ENCODE measurements around the gene P2RY6. TPM values are rescaled to one million over a fixed set of nuclear protein-coding genes. Genes with fewer than 3 reads are reported as not detected.

P2RY6 gene
- total and polyA plus RNA-seq, 4 donors: 0.50 to 1.4 (median 0.81) TPM

DNA sequence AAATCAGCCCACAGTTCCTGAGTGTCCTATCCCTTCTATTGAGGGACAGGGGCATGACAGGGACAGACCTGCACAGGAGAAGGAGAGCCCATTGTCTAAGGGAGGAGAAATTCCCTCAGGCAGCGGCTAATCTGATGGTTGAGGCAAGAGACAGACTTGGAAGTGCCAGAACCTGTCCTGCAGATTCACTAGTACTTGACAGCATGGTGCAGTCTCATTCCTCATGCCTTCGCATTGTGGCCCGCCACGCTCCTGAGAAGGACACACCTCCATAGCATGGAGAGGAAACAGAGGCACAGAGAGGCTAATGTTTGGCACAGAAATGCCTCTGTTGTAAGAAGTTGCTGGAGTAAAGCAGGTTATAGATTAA, 3.2 kb downstream of the P2RY6 start:
- no peaks in the 10 kb centered on the region for H3K9me3 ChIP-seq (ENCODE audit: control insufficient read depth, insufficient read depth, low read length)
- no peak overlapping the region for H3K4me3 ChIP-seq (ENCODE audit: low read depth, low read length)
- H3K27ac ChIP-seq (ENCODE audit: low read depth, low read length): no peak overlapping the region
- WGBS (ENCODE audit: insufficient coverage): 100% methylated on average over 1 of the region's 4 CpGs
- no peaks in the 10 kb centered on the region for H3K36me3 ChIP-seq (ENCODE audit: control insufficient read depth, insufficient read depth, low read length)
- no peaks in the 10 kb centered on the region for H3K27me3 ChIP-seq (ENCODE audit: control insufficient read depth, insufficient read depth, low read length)
- no peak for DNase-seq (ENCODE audit: low read depth in 4 of 6, low spot score in 6 of 6)
- H3K4me1 ChIP-seq (ENCODE audit: control insufficient read depth, insufficient read depth, low read length): no peaks in the 10 kb centered on the region

DNA sequence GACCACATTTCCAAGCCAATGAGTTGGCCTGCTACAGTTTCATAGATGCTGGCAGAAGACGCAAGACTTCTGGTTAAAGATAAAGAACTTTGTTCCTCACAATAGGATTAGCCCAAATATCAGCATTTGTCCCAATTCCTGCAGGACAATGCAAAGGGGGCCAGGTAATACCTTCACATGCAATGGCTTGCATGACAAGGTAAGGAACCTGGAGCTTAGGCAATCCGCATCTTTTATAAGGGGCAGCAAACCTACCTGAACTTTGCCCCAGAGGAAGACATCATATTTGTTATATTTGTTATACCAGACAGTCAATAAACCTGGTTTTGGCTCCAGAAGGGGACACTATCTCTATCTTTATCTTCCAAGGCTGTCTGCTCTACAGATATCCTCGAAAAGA, 5.3 kb downstream of the P2RY6 start:
- Histone ChIP-seq H3K4me1 (ENCODE audit: control insufficient read depth, insufficient read depth, low read length) (no peaks in the 10 kb centered on the region), H3K36me3 (ENCODE audit: control insufficient read depth, insufficient read depth, low read length) (no peaks in the 10 kb centered on the region), H3K9me3 (ENCODE audit: control insufficient read depth, insufficient read depth, low read length) (no peaks in the 10 kb centered on the region), H3K27ac (ENCODE audit: low read depth, low read length) (no peak overlapping the region), H3K27me3 (ENCODE audit: control insufficient read depth, insufficient read depth, low read length) (no peaks in the 10 kb centered on the region), H3K4me3 (ENCODE audit: low read depth, low read length) (no peak overlapping the region)
- no peak for DNase-seq (ENCODE audit: low read depth in 4 of 6, low spot score in 6 of 6)
- 83% methylated on average over 1 of the region's 3 CpGs for WGBS (ENCODE audit: insufficient coverage)

DNA sequence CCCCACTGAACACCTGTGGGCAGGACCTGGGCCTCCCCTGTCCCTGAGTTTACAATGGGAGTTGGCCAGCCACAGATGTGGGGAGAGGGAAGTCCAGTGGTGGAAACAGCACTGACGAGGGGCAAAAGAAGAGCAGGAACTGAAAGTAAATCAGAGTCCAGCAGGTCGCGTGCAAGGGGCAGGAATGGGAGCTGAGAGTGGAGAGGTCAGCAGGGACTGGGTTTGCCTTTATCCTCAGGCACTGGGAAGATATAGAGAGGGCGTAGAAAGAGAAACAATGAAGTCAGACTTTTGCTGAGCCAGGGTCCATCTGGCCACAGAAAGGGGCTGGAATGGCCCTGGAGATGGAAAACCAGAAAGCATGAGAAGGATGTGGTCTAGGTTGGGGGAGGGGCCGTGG, 8.5 kb downstream of the P2RY6 start:
- Histone ChIP-seq H3K4me3 (ENCODE audit: low read depth, low read length) (no peak overlapping the region), H3K36me3 (ENCODE audit: control insufficient read depth, insufficient read depth, low read length) (no peaks in the 10 kb centered on the region), H3K9me3 (ENCODE audit: control insufficient read depth, insufficient read depth, low read length) (no peaks in the 10 kb centered on the region), H3K4me1 (ENCODE audit: control insufficient read depth, insufficient read depth, low read length) (no peaks in the 10 kb centered on the region), H3K27me3 (ENCODE audit: control insufficient read depth, insufficient read depth, low read length) (no peaks in the 10 kb centered on the region), H3K27ac (ENCODE audit: low read depth, low read length) (no peak overlapping the region)
- WGBS (ENCODE audit: insufficient coverage): 77% methylated on average over 4 of the region's 5 CpGs
- no peak for DNase-seq (ENCODE audit: low read depth in 4 of 6, low spot score in 6 of 6)

DNA sequence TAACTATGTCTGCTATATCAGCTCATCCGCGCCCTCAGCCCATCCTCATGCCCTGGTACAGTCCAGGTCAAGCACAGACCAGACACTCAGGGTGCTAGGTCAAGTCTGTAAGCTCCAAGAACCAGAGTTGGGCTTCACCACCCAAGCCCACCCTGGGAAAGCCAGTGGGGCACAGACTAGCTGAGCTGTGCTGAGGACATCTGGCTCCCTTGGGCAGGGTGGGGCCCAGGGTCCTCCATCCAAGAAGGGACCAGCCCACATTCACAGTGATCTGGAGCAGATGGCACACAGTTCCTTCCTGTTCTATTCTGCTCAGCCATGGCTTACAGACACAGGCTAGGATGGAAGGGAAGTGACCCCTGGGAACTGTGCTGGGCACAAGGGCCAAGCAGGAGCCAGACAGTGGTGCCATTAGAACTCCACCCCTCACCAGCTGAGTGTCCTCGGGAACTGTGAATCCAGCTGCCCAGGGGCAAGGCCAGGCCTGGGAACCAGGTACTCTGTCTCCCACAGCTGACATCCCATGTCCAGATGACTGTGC, 9.1 kb downstream of the P2RY6 start:
- Histone ChIP-seq H3K27me3 (ENCODE audit: control insufficient read depth, insufficient read depth, low read length) (no peaks in the 10 kb centered on the region), H3K4me1 (ENCODE audit: control insufficient read depth, insufficient read depth, low read length) (no peaks in the 10 kb centered on the region), H3K9me3 (ENCODE audit: control insufficient read depth, insufficient read depth, low read length) (no peaks in the 10 kb centered on the region), H3K36me3 (ENCODE audit: control insufficient read depth, insufficient read depth, low read length) (no peaks in the 10 kb centered on the region), H3K27ac (ENCODE audit: low read depth, low read length) (no peak overlapping the region), H3K4me3 (ENCODE audit: low read depth, low read length) (no peak overlapping the region)
- DNase-seq (ENCODE audit: low read depth in 4 of 6, low spot score in 6 of 6): no peak
- WGBS (ENCODE audit: insufficient coverage): 92% methylated on average over 3 of the region's 3 CpGs

DNA sequence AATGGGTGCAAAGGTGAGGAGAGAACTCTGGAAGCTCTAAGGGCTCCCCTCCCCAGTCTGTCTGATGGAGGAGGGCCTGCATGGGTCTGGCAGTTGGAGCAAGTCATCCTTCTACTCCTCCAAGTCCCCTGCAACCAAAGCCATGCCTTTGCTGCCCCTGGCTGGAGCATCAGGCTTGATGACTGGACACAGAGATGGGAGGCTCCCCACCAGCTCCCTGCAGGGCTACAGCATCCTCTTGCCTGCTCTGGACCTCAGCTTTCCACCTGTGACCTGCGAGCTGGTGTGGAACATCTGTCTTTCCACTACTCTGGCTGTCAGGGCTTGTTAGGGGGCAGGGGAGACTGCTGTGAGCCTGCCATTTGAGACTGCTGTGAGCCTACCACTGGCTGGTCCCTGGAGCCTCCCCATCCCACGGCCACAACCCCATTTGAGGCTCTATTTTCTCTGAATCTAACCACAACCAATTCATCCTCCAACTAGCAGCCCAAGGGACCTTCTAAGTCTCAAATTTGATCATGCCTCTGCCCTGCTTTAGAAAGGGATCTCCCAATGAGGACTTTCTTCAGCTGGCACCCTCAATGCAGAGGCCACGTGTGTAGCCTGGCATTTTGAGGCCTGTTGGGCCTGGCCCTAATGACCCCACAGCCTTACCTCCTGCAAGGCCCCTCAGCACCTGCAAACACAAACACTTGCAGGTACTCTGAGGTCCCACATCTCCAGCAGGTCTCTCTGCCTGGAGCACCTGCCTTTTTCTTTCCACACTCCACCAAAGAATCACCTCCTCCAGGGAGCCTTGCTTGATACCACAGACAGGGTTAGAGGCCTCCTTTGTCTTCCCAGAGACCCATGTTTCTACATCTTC, 9.9 kb downstream of the P2RY6 start:
- Histone ChIP-seq H3K27ac (ENCODE audit: low read depth, low read length) (no peak overlapping the region), H3K4me1 (ENCODE audit: control insufficient read depth, insufficient read depth, low read length) (no peaks in the 10 kb centered on the region), H3K4me3 (ENCODE audit: low read depth, low read length) (no peak overlapping the region), H3K27me3 (ENCODE audit: control insufficient read depth, insufficient read depth, low read length) (no peaks in the 10 kb centered on the region), H3K36me3 (ENCODE audit: control insufficient read depth, insufficient read depth, low read length) (no peaks in the 10 kb centered on the region), H3K9me3 (ENCODE audit: control insufficient read depth, insufficient read depth, low read length) (no peaks in the 10 kb centered on the region)
- WGBS (ENCODE audit: insufficient coverage): 68% methylated on average over 2 of the region's 3 CpGs
- DNase-seq (ENCODE audit: low read depth in 4 of 6, low spot score in 6 of 6): no peak

DNA sequence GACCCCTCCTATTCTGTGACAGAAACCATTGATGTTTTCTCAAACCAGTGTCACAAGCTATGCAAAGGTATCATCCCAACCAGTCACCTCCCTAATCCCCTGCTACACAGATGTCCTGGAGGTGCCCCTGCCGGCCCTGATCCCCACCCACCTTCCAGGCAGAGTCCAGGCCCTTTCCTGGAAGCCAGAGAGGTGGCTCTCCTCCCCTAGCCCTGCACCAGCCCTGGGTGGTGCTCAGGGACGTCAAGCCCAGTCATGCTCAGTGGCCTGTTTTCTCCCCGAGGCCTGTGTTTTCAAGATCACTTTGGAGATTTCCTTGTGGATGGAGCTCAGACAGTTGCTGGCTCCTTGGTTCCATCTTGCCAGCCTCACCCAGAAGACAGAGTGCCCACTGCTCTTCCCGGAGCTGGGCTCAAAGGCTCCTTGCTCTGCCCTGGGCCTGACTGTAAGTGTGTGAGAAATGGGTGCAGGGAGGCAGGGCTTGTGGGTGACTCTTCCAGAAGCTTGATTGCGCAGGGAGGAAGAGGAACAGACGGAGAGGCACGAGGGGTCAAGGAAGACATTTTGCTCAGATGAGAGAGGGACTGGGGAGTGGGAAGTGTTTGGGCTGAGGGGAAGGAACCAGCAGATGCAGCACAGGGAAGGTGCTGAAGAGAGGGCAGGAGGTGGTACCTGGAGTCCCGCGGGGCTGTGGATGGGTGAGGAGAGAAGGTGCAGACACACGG, 11.3 kb downstream of the P2RY6 start:
- H3K27ac ChIP-seq (ENCODE audit: low read depth, low read length): no peak overlapping the region
- no peaks in the 10 kb centered on the region for H3K27me3 ChIP-seq (ENCODE audit: control insufficient read depth, insufficient read depth, low read length)
- 78% methylated on average over 10 of the region's 10 CpGs for WGBS (ENCODE audit: insufficient coverage)
- H3K4me3 ChIP-seq (ENCODE audit: low read depth, low read length): no peak overlapping the region
- no peaks in the 10 kb centered on the region for H3K9me3 ChIP-seq (ENCODE audit: control insufficient read depth, insufficient read depth, low read length)
- no peaks in the 10 kb centered on the region for H3K36me3 ChIP-seq (ENCODE audit: control insufficient read depth, insufficient read depth, low read length)
- DNase-seq (ENCODE audit: low read depth in 4 of 6, low spot score in 6 of 6): no peak
- H3K4me1 ChIP-seq (ENCODE audit: control insufficient read depth, insufficient read depth, low read length): peaks cover 10% of the 10 kb centered on the region

DNA sequence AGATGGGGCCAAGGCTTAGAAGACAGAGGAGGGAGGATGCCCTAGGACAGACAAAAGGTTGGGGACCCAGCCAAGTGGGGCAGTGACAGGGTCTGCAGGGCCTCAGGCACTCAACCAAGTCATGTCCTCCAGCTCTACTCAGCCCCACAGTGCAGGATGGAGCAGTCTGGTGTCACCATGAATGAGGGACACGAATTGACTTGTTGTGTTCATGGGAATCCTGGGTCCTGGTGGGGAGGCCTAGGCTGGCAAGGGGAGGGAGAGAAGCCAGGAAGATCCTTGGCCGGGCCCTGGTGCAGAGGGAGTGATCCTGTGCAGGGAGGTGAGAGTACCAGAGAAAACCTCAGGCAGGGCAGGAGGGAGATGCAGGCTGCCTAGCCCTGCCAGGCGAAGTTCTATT, 12.0 kb downstream of the P2RY6 start:
- Histone ChIP-seq H3K27ac (ENCODE audit: low read depth, low read length) (no peak overlapping the region), H3K4me1 (ENCODE audit: control insufficient read depth, insufficient read depth, low read length) (peaks cover 17% of the 10 kb centered on the region), H3K27me3 (ENCODE audit: control insufficient read depth, insufficient read depth, low read length) (no peaks in the 10 kb centered on the region), H3K4me3 (ENCODE audit: low read depth, low read length) (no peak overlapping the region), H3K36me3 (ENCODE audit: control insufficient read depth, insufficient read depth, low read length) (no peaks in the 10 kb centered on the region), H3K9me3 (ENCODE audit: control insufficient read depth, insufficient read depth, low read length) (no peaks in the 10 kb centered on the region)
- no peak for DNase-seq (ENCODE audit: low read depth in 4 of 6, low spot score in 6 of 6)
- WGBS (ENCODE audit: insufficient coverage): 70% methylated on average over 2 of the region's 3 CpGs

DNA sequence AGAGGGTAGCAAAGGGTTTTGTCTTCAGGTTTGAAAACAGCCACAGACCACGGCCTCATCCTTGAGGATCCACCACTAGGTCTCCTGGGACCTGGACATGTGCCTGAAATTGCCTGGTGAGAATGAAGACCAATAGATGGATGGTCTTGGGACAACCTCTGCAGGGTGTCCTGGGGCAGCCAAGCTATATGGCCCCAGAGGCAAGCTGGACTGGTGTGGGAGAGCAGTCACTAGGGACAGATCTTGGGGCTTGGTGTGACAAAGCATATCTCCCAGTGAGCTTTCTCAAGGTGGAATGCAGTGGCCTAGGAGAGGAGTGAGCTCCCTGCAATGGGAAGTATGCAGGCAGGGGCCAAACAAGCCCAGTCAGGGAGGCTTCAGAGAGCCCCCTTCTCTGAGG, 13.6 kb downstream of the P2RY6 start:
- no peaks in the 10 kb centered on the region for H3K9me3 ChIP-seq (ENCODE audit: control insufficient read depth, insufficient read depth, low read length)
- no peaks in the 10 kb centered on the region for H3K36me3 ChIP-seq (ENCODE audit: control insufficient read depth, insufficient read depth, low read length)
- no peak overlapping the region for H3K27ac ChIP-seq (ENCODE audit: low read depth, low read length)
- no peaks in the 10 kb centered on the region for H3K27me3 ChIP-seq (ENCODE audit: control insufficient read depth, insufficient read depth, low read length)
- H3K4me3 ChIP-seq (ENCODE audit: low read depth, low read length): no peak overlapping the region
- WGBS (ENCODE audit: insufficient coverage): 100% methylated on average over 1 of the region's 1 CpG
- DNase-seq (ENCODE audit: low read depth in 4 of 6, low spot score in 6 of 6): no peak
- peaks cover 25% of the 10 kb centered on the region for H3K4me1 ChIP-seq (ENCODE audit: control insufficient read depth, insufficient read depth, low read length)

DNA sequence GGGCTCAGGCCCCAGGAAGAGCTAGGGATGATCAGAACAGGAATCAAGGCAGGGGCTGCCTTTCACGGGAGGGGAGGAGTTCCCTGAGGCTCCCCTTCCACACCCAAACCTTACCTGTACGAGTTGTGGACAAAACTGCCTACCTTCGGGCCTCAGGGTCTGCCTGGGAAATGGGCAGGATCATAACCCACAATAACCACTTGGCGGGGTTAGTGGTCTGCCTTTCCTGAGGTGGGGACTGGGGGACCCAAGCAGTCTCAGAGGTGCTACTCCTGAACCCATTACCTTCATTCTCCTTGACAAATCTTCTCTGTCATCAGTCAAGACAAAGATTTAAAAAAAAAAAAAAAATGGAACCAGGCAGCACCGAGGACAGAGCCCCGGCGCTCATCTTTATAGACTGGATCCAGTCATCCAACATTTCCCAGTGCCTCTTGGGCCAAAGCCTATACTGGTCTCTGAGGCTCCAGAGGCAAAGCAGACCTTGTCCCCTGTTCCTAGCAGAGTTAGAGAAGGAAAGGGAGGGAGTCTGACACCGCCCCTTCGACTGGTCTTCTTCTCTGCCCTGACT, 14.2 kb downstream of the P2RY6 start:
- no peak overlapping the region for H3K4me3 ChIP-seq (ENCODE audit: low read depth, low read length)
- H3K9me3 ChIP-seq (ENCODE audit: control insufficient read depth, insufficient read depth, low read length): no peaks in the 10 kb centered on the region
- DNase-seq (ENCODE audit: low read depth in 4 of 6, low spot score in 6 of 6): no peak
- 80% methylated on average over 2 of the region's 9 CpGs for WGBS (ENCODE audit: insufficient coverage)
- H3K27ac ChIP-seq (ENCODE audit: low read depth, low read length): no peak overlapping the region
- peaks cover 25% of the 10 kb centered on the region for H3K4me1 ChIP-seq (ENCODE audit: control insufficient read depth, insufficient read depth, low read length)
- H3K27me3 ChIP-seq (ENCODE audit: control insufficient read depth, insufficient read depth, low read length): no peaks in the 10 kb centered on the region
- H3K36me3 ChIP-seq (ENCODE audit: control insufficient read depth, insufficient read depth, low read length): no peaks in the 10 kb centered on the region
